Gastrocnemius medialis (tissue), 4 donors: ENCODE data around the gene COBL.

Experiments
- POLR2A ChIP-seq, 2 donors: fragments of 450-650 bp; IDR thresholded peaks; one replicate each; pipeline ENCODE4 v1.6.1; 2017; ENCODE audit warnings: antibody characterized with exemption in 2 of 2, mild to moderate bottlenecking in 2 of 2, moderate library complexity in 2 of 2
- TF ChIP-seq, protein P1 (sequence below), 5 experiments: fragments of 450-650 bp in 3 of 5; fragments of 200-600 bp in 2 of 5; sonication (generic) in 2 of 5; IDR thresholded peaks in 4 of 5; conservative IDR thresholded peaks in 1 of 5; 1 replicate in 4 of 5; 2 replicates in 1 of 5; pipeline ENCODE4 v1.5.1; 2016 to 2019; ENCODE audit warnings: antibody characterized with exemption in 5 of 5, mild to moderate bottlenecking in 3 of 5, moderate library complexity in 3 of 5

DNA sequence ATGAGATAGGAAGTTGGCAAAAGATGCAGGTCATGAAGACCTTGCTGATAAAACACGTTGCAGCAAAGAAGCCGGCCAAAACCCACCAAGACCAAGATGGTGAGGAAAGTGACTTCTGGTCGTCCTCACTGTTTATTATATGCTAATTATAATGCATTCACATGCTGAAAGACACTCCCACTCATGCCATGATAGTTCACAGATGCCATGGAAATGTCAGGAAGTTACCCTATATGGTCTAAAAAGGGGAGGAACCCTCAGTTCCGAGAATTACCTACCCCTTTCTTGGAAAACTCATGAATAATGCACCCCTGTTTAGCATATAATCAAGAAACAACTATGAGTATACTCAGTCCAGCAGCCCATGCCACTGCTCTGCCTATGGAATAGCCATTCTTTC, 331.5 kb downstream of the COBL start:
- TF ChIP-seq, protein P1, sequence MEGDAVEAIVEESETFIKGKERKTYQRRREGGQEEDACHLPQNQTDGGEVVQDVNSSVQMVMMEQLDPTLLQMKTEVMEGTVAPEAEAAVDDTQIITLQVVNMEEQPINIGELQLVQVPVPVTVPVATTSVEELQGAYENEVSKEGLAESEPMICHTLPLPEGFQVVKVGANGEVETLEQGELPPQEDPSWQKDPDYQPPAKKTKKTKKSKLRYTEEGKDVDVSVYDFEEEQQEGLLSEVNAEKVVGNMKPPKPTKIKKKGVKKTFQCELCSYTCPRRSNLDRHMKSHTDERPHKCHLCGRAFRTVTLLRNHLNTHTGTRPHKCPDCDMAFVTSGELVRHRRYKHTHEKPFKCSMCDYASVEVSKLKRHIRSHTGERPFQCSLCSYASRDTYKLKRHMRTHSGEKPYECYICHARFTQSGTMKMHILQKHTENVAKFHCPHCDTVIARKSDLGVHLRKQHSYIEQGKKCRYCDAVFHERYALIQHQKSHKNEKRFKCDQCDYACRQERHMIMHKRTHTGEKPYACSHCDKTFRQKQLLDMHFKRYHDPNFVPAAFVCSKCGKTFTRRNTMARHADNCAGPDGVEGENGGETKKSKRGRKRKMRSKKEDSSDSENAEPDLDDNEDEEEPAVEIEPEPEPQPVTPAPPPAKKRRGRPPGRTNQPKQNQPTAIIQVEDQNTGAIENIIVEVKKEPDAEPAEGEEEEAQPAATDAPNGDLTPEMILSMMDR (IDR thresholded peaks at IDR 0.05 in 4 of 5, conservative IDR thresholded peaks at IDR 0.05 in 1 of 5): no peak
- TF ChIP-seq POLR2A (IDR thresholded peaks at IDR 0.05): no peak
